Panc1 (cell line): ENCODE measurements around the gene RASA3. TPM values are rescaled to one million over a fixed set of nuclear protein-coding genes. Genes with fewer than 3 reads are reported as not detected.

Source experiments
- ATAC-seq: fragments of 200-7000 bp; cut with Tn5 transposase; 2 replicates; pipeline ENCODE4 v1.9.1; 2020; ENCODE audit warnings: mild to moderate bottlenecking, moderate library complexity
- BruUV-seq: library from RNA; stranded (reverse); fragments of 400-500 nt; replicated peaks from 2 replicates; lab custom pipeline; 2021; lab: Mats Ljungman, UMichigan
- CTCF ChIA-PET: fragments of 300-600 bp; sonication (Branson Sonifier 250); formaldehyde crosslinking; loops from one replicate; lab custom pipeline; 2022; ENCODE audit warnings: antibody characterized with exemption; lab: Charles Lee
- POLR2A ChIA-PET: fragments of 300-600 bp; sonication (Branson Sonifier 250); formaldehyde crosslinking; loops from one replicate; lab custom pipeline; 2022; ENCODE audit warnings: antibody characterized with exemption; lab: Charles Lee
- DNase-seq: peaks from one replicate; pipeline ENCODE4 v3.0.0-alpha.2; 2010; ENCODE audit warnings: low read depth, low spot score
- H3K27ac ChIP-seq: 2 replicates; pipeline ENCODE4 v1.5.1; 2011; ENCODE audit warnings: mild to moderate bottlenecking, low read length, inconsistent platforms
- H3K27me3 ChIP-seq: fragments of 200-500 bp; sonication (Bioruptor generic); 2 replicates; pipeline ENCODE4 v1.6.0; 2014; ENCODE audit warnings: low read length, inconsistent platforms; ENCODE audit not compliant: control insufficient read depth, insufficient read depth
- H3K36me3 ChIP-seq: fragments of 200-500 bp; sonication (Bioruptor generic); 2 replicates; pipeline ENCODE4 v1.5.1; 2014; ENCODE audit warnings: inconsistent platforms, mild to moderate bottlenecking, low read length, moderate library complexity; ENCODE audit not compliant: control insufficient read depth, insufficient read depth
- H3K4me1 ChIP-seq: 2 replicates; pipeline ENCODE4 v1.5.1; 2011; ENCODE audit warnings: inconsistent platforms, mild to moderate bottlenecking, low read length, moderate library complexity; ENCODE audit not compliant: control insufficient read depth, insufficient read depth
- H3K4me3 ChIP-seq, 2 experiments: 2 replicates each; pipeline ENCODE4 v1.5.1; 2011 to 2012; ENCODE audit warnings: low read depth in 2 of 2, low read length in 2 of 2, mild to moderate bottlenecking in 2 of 2, inconsistent platforms in 1 of 2, moderate library complexity in 1 of 2
- H3K9me3 ChIP-seq: fragments of 200-500 bp; sonication (Bioruptor generic); 2 replicates; pipeline ENCODE4 v1.5.1; 2014; ENCODE audit warnings: low read depth, mild to moderate bottlenecking, inconsistent platforms, low read length, moderate library complexity; ENCODE audit not compliant: control insufficient read depth, insufficient read depth
- CTCF ChIP-seq: fragments of 450-650 bp; IDR thresholded peaks from 2 replicates; pipeline ENCODE4 v1.5.1; 2017; ENCODE audit warnings: mild to moderate bottlenecking
- POLR2AphosphoS5 ChIP-seq: IDR thresholded peaks from 2 replicates; pipeline ENCODE4 v1.6.1; 2012; ENCODE audit warnings: mild to moderate bottlenecking, low read depth, low read length, moderate library complexity
- REST ChIP-seq, 2 experiments: IDR thresholded peaks; 2 replicates each; pipeline ENCODE4 v1.6.1; 2011 to 2012; ENCODE audit warnings: low read depth in 2 of 2, control low read depth in 1 of 2, low read length in 1 of 2, mild to moderate bottlenecking in 1 of 2, moderate library complexity in 1 of 2; ENCODE audit not compliant: insufficient read depth in 1 of 2
- SIN3A ChIP-seq: IDR thresholded peaks from 2 replicates; pipeline ENCODE4 v1.6.1; 2012; ENCODE audit warnings: low read depth, mild to moderate bottlenecking, low read length, moderate library complexity, borderline replicate concordance; ENCODE audit not compliant: insufficient read depth
- TCF7L2 ChIP-seq: IDR thresholded peaks from 2 replicates; pipeline ENCODE4 v1.6.1; 2011; ENCODE audit warnings: mild to moderate bottlenecking, low read depth, low read length, inconsistent platforms
- in situ Hi-C: cut with HindIII; loops from 2 replicates; pipeline ENCODE4 v1.10.0; 2016; ENCODE audit warnings: low sequenced_read_pairs, low pct_unique_long_range_greater_than_20kb
- intact Hi-C: fragments of 100-400 bp; cut with micrococcal nuclease; formaldehyde crosslinking; loops from one replicate; pipeline ENCODE4 v1.10.0; 2022; ENCODE audit not compliant: unreplicated experiment
- total RNA-seq: library from RNA; stranded (reverse); gene quantifications from one replicate; pipeline ENCODE4 v1.2.1, GENCODE V29; 2021; ENCODE audit not compliant: unreplicated experiment

The RASA3 gene
- total RNA-seq, 1 experiment from 2014 or later = 33.7 TPM

GRCh38 chr13:113979791-113980471 is 152.5 kb downstream of the RASA3 start:
- H3K27ac ChIP-seq = no peak overlapping the region
- DNase-seq (no peak), ATAC-seq (no peak)
- in situ Hi-C loops (no loop called here), intact Hi-C loops (no loop called here)
- H3K27me3 ChIP-seq = no peaks in the 10 kb centered on the region
- H3K9me3 ChIP-seq = no peaks in the 10 kb centered on the region
- no peaks in the 10 kb centered on the region for H3K4me1 ChIP-seq
- no peaks in the 10 kb centered on the region for H3K36me3 ChIP-seq
- H3K4me3 ChIP-seq = no peak overlapping the region
- TF ChIP-seq SIN3A (no peak), CTCF (no peak), REST (IDR thresholded peaks at IDR 0.05; ENCODE audit: insufficient read depth in 1 of 2, low read depth in 2 of 2, low read length in 1 of 2) (no peak), POLR2AphosphoS5 (no peak), TCF7L2 (no peak)
- POLR2A ChIA-PET = no interaction called here
- no TSS peak for BruUV-seq
- CTCF ChIA-PET = no interaction called here

GRCh38 chr13:113978741-113979481 is 153.5 kb downstream of the RASA3 start:
- H3K4me3 ChIP-seq = no peak overlapping the region
- H3K27ac ChIP-seq = no peak overlapping the region
- no peaks in the 10 kb centered on the region for H3K36me3 ChIP-seq
- ChIA-PET CTCF (no interaction called here), POLR2A (no interaction called here)
- no peaks in the 10 kb centered on the region for H3K27me3 ChIP-seq
- DNase-seq (no peak), ATAC-seq (no peak)
- H3K4me1 ChIP-seq = no peaks in the 10 kb centered on the region
- no peaks in the 10 kb centered on the region for H3K9me3 ChIP-seq
- BruUV-seq = no TSS peak
- in situ Hi-C loops = no loop called here
- TF ChIP-seq REST (IDR thresholded peaks at IDR 0.05; ENCODE audit: insufficient read depth in 1 of 2, low read depth in 2 of 2, low read length in 1 of 2) (no peak), TCF7L2 (no peak), POLR2AphosphoS5 (no peak), CTCF (no peak), SIN3A (no peak)
- intact Hi-C loops = no loop called here
